Measurements from ENCODE around the gene OSGEPL1.

OSGEPL1 gene

DNA sequence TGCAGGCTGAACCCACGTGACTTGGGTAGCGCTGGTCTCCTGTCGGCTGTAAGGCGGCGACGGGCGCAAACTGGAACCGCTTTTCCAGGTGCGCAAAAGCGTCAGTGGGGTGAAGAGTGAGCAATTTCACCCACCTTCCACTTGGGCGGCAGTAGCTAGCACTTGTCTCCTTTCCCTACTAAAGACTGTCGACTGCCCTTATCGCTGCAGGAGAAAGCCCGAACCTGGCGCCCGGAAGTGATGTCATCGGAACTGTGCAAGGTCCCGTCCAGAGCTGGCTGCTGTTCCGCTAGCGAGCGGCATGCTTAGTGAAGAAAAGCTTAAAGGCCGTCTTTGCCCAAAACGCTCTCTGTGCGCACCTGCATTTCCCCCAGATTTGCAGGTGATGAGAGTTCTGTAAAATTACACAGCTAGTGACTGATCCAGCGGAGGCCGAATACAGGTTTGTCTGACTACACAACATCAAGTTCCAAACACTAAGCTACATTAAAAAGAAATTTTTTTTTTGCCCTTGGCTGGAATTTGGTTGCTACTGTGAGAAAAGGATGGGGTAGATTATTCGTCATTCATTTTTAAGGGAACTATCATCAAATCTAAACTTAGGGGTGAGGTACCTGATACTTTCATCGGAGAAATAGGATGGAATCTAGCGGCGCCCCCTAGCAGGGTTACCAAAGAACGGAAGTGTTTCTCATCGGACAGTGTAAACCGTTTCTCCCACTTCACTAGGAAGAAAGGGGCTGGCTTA is at the start of gene OSGEPL1:
OSGEPL1 (minus strand) TSS at position 242 of the 748 bp plus-strand sequence. CDS start 1,152 bp downstream, outside the sequence.
- Histone ChIP-seq H3K4me2 (ENCODE audit: low read depth, low read length) (peak within 1 kb of the TSS; percentile 88), H3K27me3 (replicated peaks; ENCODE audit: insufficient read depth, low read length) (no peaks in the 10 kb centered on the region)
- peak; percentile 96 for DNase-seq

GRCh38 chr2:189803431-189803830 is 40.8 kb upstream of the OSGEPL1 start:
- Histone ChIP-seq H4K20me1 (ENCODE audit: insufficient read depth, low read length) (no peaks in the 10 kb centered on the region), H3K9ac (ENCODE audit: low read length) (no peak overlapping the region), H3K36me3 (replicated peaks; ENCODE audit: insufficient read depth, low read length) (peaks cover 4% of the 10 kb centered on the region; the same call in 1 of the 2 replicates), H2AFZ (ENCODE audit: low read length) (no peak overlapping the region), H3F3A (ENCODE audit: insufficient read depth, low read length) (no peaks in the 10 kb centered on the region), H3K9me2 (replicated peaks; ENCODE audit: insufficient read depth, low read length) (no peaks in the 10 kb centered on the region), H3K79me2 (ENCODE audit: low read length) (no peaks in the 10 kb centered on the region), H3K4me3 (ENCODE audit: low read length) (no peak overlapping the region), H3K4me2 (ENCODE audit: low read depth, low read length) (no peak overlapping the region), H3K4me1 (ENCODE audit: low read length) (no peaks in the 10 kb centered on the region), H3K27ac (ENCODE audit: low read length) (no peak overlapping the region), H3K27me3 (replicated peaks; ENCODE audit: insufficient read depth, low read length) (no peaks in the 10 kb centered on the region), H3K9me3 (replicated peaks; ENCODE audit: insufficient read depth, low read length) (no peaks in the 10 kb centered on the region)
- DNase-seq: no peak
- no peak for TF ChIP-seq EZH2 (optimal IDR thresholded peaks at IDR 0.05; ENCODE audit: low read depth, low read length)
- TF ChIP-seq EZH2phosphoT487 (IDR thresholded peaks at IDR 0.05; ENCODE audit: low read length): no peak
- TF ChIP-seq, protein P1, sequence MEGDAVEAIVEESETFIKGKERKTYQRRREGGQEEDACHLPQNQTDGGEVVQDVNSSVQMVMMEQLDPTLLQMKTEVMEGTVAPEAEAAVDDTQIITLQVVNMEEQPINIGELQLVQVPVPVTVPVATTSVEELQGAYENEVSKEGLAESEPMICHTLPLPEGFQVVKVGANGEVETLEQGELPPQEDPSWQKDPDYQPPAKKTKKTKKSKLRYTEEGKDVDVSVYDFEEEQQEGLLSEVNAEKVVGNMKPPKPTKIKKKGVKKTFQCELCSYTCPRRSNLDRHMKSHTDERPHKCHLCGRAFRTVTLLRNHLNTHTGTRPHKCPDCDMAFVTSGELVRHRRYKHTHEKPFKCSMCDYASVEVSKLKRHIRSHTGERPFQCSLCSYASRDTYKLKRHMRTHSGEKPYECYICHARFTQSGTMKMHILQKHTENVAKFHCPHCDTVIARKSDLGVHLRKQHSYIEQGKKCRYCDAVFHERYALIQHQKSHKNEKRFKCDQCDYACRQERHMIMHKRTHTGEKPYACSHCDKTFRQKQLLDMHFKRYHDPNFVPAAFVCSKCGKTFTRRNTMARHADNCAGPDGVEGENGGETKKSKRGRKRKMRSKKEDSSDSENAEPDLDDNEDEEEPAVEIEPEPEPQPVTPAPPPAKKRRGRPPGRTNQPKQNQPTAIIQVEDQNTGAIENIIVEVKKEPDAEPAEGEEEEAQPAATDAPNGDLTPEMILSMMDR (IDR thresholded peaks at IDR 0.05; ENCODE audit: low read length): no peak

More for the DNA sequence above, at the start of gene OSGEPL1:
- peak within 1 kb of the TSS; percentile 90 for H3K9ac ChIP-seq (ENCODE audit: low read length)
- peaks cover 32% of the 10 kb centered on the region for H3F3A ChIP-seq (ENCODE audit: insufficient read depth, low read length)
- H2AFZ ChIP-seq (ENCODE audit: low read length): peak within 1 kb of the TSS; percentile 99
- no peaks in the 10 kb centered on the region for H3K36me3 ChIP-seq (replicated peaks; ENCODE audit: insufficient read depth, low read length)
- H3K9me2 ChIP-seq (replicated peaks; ENCODE audit: insufficient read depth, low read length): no peaks in the 10 kb centered on the region
- H3K4me3 ChIP-seq (ENCODE audit: low read length): peak within 1 kb of the TSS; percentile 87
- TF ChIP-seq, protein P1 (IDR thresholded peaks at IDR 0.05; ENCODE audit: low read length): peak; percentile 53
- no peak for TF ChIP-seq EZH2 (optimal IDR thresholded peaks at IDR 0.05; ENCODE audit: low read depth, low read length)
- H3K27ac ChIP-seq (ENCODE audit: low read length): peak within 1 kb of the TSS; percentile 91
- H3K9me3 ChIP-seq (replicated peaks; ENCODE audit: insufficient read depth, low read length): no peaks in the 10 kb centered on the region
- no peaks in the 10 kb centered on the region for H3K79me2 ChIP-seq (ENCODE audit: low read length)
- H3K4me1 ChIP-seq (ENCODE audit: low read length): peaks cover 10% of the 10 kb centered on the region; the same call in 1 of the 2 replicates
- H4K20me1 ChIP-seq (ENCODE audit: insufficient read depth, low read length): no peaks in the 10 kb centered on the region

- Histone ChIP-seq H3K9ac (ENCODE audit: low read length) (no peak overlapping the region), H3K27me3 (replicated peaks; ENCODE audit: insufficient read depth, low read length) (no peaks in the 10 kb centered on the region), H4K20me1 (ENCODE audit: insufficient read depth, low read length) (no peaks in the 10 kb centered on the region), H3K79me2 (ENCODE audit: low read length) (no peaks in the 10 kb centered on the region; the same call in 1 of the 2 replicates), H3K4me1 (ENCODE audit: low read length) (no peaks in the 10 kb centered on the region), H2AFZ (ENCODE audit: low read length) (no peak overlapping the region), H3K27ac (ENCODE audit: low read length) (no peak overlapping the region), H3K4me3 (ENCODE audit: low read length) (no peak overlapping the region), H3K36me3 (replicated peaks; ENCODE audit: insufficient read depth, low read length) (peaks cover 4% of the 10 kb centered on the region; the same call in 1 of the 2 replicates), H3K9me2 (replicated peaks; ENCODE audit: insufficient read depth, low read length) (no peaks in the 10 kb centered on the region), H3K4me2 (ENCODE audit: low read depth, low read length) (no peak overlapping the region), H3K9me3 (replicated peaks; ENCODE audit: insufficient read depth, low read length) (no peaks in the 10 kb centered on the region), H3F3A (ENCODE audit: insufficient read depth, low read length) (no peaks in the 10 kb centered on the region)
- TF ChIP-seq, protein P1 (IDR thresholded peaks at IDR 0.05; ENCODE audit: low read length): no peak
- TF ChIP-seq EZH2phosphoT487 (IDR thresholded peaks at IDR 0.05; ENCODE audit: low read length) (no peak), EZH2 (optimal IDR thresholded peaks at IDR 0.05; ENCODE audit: low read depth, low read length) (no peak)
- no peak for DNase-seq
Measured at GRCh38 chr2:189802396-189802912, 39.9 kb upstream of the OSGEPL1 start.

All from MM.1S (cell line).